ENCODE measurements around the gene PALM. TPM values are rescaled to one million over a fixed set of nuclear protein-coding genes. Genes with fewer than 3 reads are reported as not detected.

Gene PALM
- total RNA-seq, 1 experiment from 2014 or later = 21.2 TPM

DNA sequence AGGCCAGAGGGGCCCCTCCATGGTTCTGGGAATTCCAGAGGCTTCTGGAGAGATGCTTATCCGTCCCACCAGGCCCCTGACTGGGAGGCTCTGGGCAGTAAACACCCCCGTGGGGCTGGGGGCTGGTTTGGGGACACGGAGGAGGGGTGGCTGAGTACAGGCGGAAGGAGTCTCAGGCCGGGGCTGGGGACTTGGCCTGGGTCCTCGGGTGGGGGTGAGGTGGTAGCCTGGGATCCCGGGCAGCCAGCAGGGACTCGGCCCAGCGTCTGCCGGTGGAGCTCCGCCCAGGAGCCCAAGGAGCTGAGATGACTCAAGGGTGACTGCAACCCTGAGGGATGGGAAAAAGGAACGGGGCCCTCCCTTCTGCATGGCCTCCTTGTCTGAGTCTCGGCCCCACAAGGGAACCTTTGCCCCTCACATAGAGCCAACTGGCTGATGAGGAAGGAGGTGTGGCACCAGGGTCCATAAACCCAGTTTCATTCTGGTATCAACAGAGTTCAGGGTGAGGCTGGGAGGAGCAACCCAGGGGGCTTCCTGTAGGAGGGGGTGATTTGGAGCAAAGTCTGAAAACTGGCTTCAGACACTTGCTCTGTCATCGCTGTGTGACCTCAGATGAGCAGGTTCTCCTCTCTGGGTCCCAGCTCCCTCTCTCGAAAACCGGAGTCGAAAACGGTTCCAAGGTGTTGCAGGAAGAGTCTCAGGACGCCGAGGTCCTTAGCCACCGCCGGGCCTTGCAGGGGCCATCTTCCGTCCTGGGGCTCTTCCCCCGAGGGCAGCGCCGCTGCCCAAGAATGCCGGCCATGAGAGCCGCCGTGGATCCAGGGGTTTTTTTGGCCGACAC is 43.0 kb downstream of the PALM start:
- TF ChIP-seq, protein P1, sequence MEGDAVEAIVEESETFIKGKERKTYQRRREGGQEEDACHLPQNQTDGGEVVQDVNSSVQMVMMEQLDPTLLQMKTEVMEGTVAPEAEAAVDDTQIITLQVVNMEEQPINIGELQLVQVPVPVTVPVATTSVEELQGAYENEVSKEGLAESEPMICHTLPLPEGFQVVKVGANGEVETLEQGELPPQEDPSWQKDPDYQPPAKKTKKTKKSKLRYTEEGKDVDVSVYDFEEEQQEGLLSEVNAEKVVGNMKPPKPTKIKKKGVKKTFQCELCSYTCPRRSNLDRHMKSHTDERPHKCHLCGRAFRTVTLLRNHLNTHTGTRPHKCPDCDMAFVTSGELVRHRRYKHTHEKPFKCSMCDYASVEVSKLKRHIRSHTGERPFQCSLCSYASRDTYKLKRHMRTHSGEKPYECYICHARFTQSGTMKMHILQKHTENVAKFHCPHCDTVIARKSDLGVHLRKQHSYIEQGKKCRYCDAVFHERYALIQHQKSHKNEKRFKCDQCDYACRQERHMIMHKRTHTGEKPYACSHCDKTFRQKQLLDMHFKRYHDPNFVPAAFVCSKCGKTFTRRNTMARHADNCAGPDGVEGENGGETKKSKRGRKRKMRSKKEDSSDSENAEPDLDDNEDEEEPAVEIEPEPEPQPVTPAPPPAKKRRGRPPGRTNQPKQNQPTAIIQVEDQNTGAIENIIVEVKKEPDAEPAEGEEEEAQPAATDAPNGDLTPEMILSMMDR (conservative IDR thresholded peaks at IDR 0.05; ENCODE audit: low read depth, low read length) = no peak
- TF ChIP-seq EZH2 (IDR thresholded peaks at IDR 0.05; ENCODE audit: borderline replicate concordance, low read depth, low read length, poor library complexity, severe bottlenecking) = no peak
- Histone ChIP-seq H3K4me1 (ENCODE audit: insufficient read depth, low read length, poor library complexity, severe bottlenecking) (no peaks in the 10 kb centered on the region), H3K9me3 (ENCODE audit: low read depth, low read length, poor library complexity, severe bottlenecking) (peaks cover 6% of the 10 kb centered on the region), H3K27ac (ENCODE audit: low read depth, low read length, poor library complexity, severe bottlenecking) (no peak overlapping the region), H3K36me3 (ENCODE audit: insufficient read depth, low read length, poor library complexity, severe bottlenecking) (no peaks in the 10 kb centered on the region), H3K4me3 (ENCODE audit: low read depth, low read length, poor library complexity, severe bottlenecking) (no peak overlapping the region), H3K27me3 (replicated peaks; ENCODE audit: insufficient read depth, low read depth, low read length, poor library complexity) (no peaks in the 10 kb centered on the region)
- intact Hi-C loops (cut with micrococcal nuclease; ENCODE audit: unreplicated experiment) = no loop called here
- ChIA-PET CTCF (no interaction called here), POLR2A (ENCODE audit: low non-redundant PET) (no interaction called here)
- BruUV-seq (replicated peaks) = no TSS peak
- DNase-seq (ENCODE audit: low spot score) = no peak

DNA sequence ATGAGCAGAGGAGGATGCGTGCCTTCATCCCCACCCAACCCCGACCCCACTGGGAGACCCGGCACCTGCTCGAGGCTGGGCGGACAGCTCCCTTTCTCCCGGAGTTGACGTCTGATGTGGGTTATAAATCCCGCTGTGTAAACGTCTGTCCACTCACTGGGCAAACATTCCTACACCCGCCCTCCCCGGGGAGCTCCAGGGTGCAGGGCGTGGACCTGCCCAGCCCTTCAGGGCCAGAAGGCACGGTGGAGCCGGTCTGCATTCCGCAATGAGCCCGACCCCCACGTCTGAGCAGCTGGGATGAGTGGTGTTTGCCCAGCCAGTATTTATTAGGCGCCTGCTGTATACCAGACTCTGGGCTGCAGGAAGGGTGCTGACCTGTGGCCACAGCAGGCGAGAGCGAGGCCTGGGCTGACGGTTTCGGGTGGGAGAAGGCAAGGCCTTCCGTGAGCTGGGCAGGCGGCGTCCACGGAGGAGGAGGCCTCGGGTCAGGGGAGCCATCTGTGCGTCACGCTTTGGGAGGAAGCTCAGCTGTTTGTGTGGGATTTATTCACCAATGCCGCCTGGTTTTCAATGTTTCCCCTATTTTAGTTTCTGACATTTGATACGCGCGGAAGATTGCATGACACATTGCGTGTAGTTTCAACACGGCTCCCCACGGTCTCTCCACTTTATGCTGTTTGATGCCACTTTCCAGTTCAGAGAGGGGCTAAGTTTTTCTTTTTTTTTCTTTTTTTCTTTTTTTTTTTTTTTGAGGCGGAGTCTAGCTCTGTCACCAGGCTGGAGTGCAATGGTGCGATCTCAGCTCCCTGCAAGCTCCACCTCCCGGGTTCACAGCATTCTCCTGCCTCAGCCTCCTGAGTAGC is 44.1 kb downstream of the PALM start:
- no peaks in the 10 kb centered on the region for H3K9me3 ChIP-seq (ENCODE audit: low read depth, low read length, poor library complexity, severe bottlenecking)
- no peaks in the 10 kb centered on the region for H3K27me3 ChIP-seq (replicated peaks; ENCODE audit: insufficient read depth, low read depth, low read length, poor library complexity)
- no peak overlapping the region for H3K4me3 ChIP-seq (ENCODE audit: low read depth, low read length, poor library complexity, severe bottlenecking)
- H3K36me3 ChIP-seq (ENCODE audit: insufficient read depth, low read length, poor library complexity, severe bottlenecking) = no peaks in the 10 kb centered on the region
- POLR2A ChIA-PET (ENCODE audit: low non-redundant PET) = interaction anchor here (0.6 kb wide), 2 partner anchors 103 to 111 kb away, joined by 5 to 11 read pairs; no protein-coding TSS in a partner anchor
- CTCF ChIA-PET = interaction anchor here (0.6 kb wide), 1 partner anchor 124 kb away, joined by 6 read pairs; no protein-coding TSS in a partner anchor
- intact Hi-C loops (cut with micrococcal nuclease; ENCODE audit: unreplicated experiment) = no loop called here
- DNase-seq (ENCODE audit: low spot score) = peak; percentile 58
- BruUV-seq (replicated peaks) = no TSS peak
- H3K27ac ChIP-seq (ENCODE audit: low read depth, low read length, poor library complexity, severe bottlenecking) = no peak overlapping the region
- no peak for TF ChIP-seq EZH2 (IDR thresholded peaks at IDR 0.05; ENCODE audit: borderline replicate concordance, low read depth, low read length, poor library complexity, severe bottlenecking)
- TF ChIP-seq, protein P1 (conservative IDR thresholded peaks at IDR 0.05; ENCODE audit: low read depth, low read length) = no peak
- H3K4me1 ChIP-seq (ENCODE audit: insufficient read depth, low read length, poor library complexity, severe bottlenecking) = no peaks in the 10 kb centered on the region

DNA sequence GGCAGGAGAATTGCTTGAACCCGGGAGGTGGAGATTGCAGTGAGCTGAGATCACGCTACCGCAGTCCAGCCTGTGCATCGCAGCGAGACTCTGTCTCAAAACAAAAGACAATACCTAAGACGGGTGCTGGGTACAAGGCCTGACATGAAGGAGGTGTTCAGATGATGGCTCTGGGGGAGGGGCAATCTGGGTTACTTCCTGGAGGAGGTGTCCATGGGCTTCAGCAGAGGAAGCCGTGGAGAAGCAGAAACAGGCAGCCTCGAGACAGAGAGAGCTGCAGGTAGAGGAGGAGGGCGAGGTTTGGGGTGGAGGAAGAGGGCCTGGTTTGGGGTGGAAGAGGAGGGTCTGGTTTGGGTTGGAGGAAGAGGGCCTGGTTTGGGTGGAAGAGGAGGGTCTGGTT is 45.8 kb downstream of the PALM start:
- H3K27me3 ChIP-seq (replicated peaks; ENCODE audit: insufficient read depth, low read depth, low read length, poor library complexity) = no peaks in the 10 kb centered on the region
- CTCF ChIA-PET = no interaction called here
- DNase-seq (ENCODE audit: low spot score) = no peak
- H3K4me1 ChIP-seq (ENCODE audit: insufficient read depth, low read length, poor library complexity, severe bottlenecking) = no peaks in the 10 kb centered on the region
- H3K27ac ChIP-seq (ENCODE audit: low read depth, low read length, poor library complexity, severe bottlenecking) = no peak overlapping the region
- no peak for TF ChIP-seq EZH2 (IDR thresholded peaks at IDR 0.05; ENCODE audit: borderline replicate concordance, low read depth, low read length, poor library complexity, severe bottlenecking)
- TF ChIP-seq, protein P1 (conservative IDR thresholded peaks at IDR 0.05; ENCODE audit: low read depth, low read length) = no peak
- H3K4me3 ChIP-seq (ENCODE audit: low read depth, low read length, poor library complexity, severe bottlenecking) = no peak overlapping the region
- intact Hi-C loops (cut with micrococcal nuclease; ENCODE audit: unreplicated experiment) = no loop called here
- POLR2A ChIA-PET (ENCODE audit: low non-redundant PET) = no interaction called here
- no TSS peak for BruUV-seq (replicated peaks)
- H3K36me3 ChIP-seq (ENCODE audit: insufficient read depth, low read length, poor library complexity, severe bottlenecking) = no peaks in the 10 kb centered on the region
- peaks cover 6% of the 10 kb centered on the region for H3K9me3 ChIP-seq (ENCODE audit: low read depth, low read length, poor library complexity, severe bottlenecking)
